Activated B cell treated with CpG ODN at 0.5 μM for 24 hours (primary cell): ENCODE measurements around the gene AKIP1. TPM values are rescaled to one million over a fixed set of nuclear protein-coding genes. Genes with fewer than 3 reads are reported as not detected.
A peak's percentile ranks its signal among the peaks of the same experiment; 100 is the strongest.

Source experiments
- ATAC-seq: fragments of 200-7000 bp; cut with Tn5 transposase; one replicate; pipeline ENCODE4 v1.10.0; 2021; ENCODE audit warnings: low read depth, mild to moderate bottlenecking, moderate library complexity
- CTCF ChIA-PET: fragments of 350-600 bp; sonication (Branson Sonifier 250); formaldehyde crosslinking; loops from one replicate; lab custom pipeline; 2021; ENCODE audit warnings: antibody characterized with exemption; lab: Charles Lee
- POLR2A ChIA-PET: fragments of 350-600 bp; sonication (Branson Sonifier 250); formaldehyde crosslinking; loops from one replicate; lab custom pipeline; 2021; ENCODE audit warnings: antibody characterized with exemption; lab: Charles Lee
- DNase-seq: peaks from one replicate; pipeline ENCODE4 v3.0.0; 2022
- H3K27ac Mint-ChIP-seq: one replicate; pipeline ENCODE4 v1.8.0; 2020; ENCODE audit warnings: mixed read lengths
- H3K27me3 Mint-ChIP-seq: one replicate; pipeline ENCODE4 v1.8.0; 2021; ENCODE audit warnings: mixed read lengths
- H3K36me3 Mint-ChIP-seq: one replicate; pipeline ENCODE4 v1.8.0; 2021; ENCODE audit warnings: low read depth, mixed read lengths
- H3K4me1 Mint-ChIP-seq: one replicate; pipeline ENCODE4 v1.8.0; 2021; ENCODE audit warnings: mixed read lengths
- H3K4me3 Mint-ChIP-seq: one replicate; pipeline ENCODE4 v1.8.0; 2020; ENCODE audit warnings: mild to moderate bottlenecking, mixed read lengths
- H3K9me3 Mint-ChIP-seq: one replicate; pipeline ENCODE4 v1.8.0; 2020; ENCODE audit warnings: mixed read lengths
- CTCF ChIP-seq: fragments of 200-600 bp; IDR thresholded peaks from one replicate; pipeline ENCODE4 v1.8.0; 2022; ENCODE audit warnings: antibody characterized with exemption, mild to moderate bottlenecking
- intact Hi-C: fragments of 100-400 bp; cut with micrococcal nuclease; formaldehyde crosslinking; loops from one replicate; pipeline ENCODE4 v1.15.1; 2024
- total RNA-seq: library from RNA; stranded (reverse); gene quantifications from 2 replicates; pipeline ENCODE4 v1.2.3, GENCODE V29; 2022

Gene AKIP1
- total RNA-seq, 1 donor from 2014 or later = 7.1 TPM

GRCh38 chr11:8905528-8906165, 5.3 kb upstream of the AKIP1 start:
- Mint-ChIP-seq H3K36me3 (no peaks in the 10 kb centered on the region), H3K27ac (no peak overlapping the region), H3K4me3 (no peak overlapping the region), H3K9me3 (peaks cover 5% of the 10 kb centered on the region), H3K4me1 (peaks cover 18% of the 10 kb centered on the region), H3K27me3 (peaks cover 12% of the 10 kb centered on the region)
- ATAC-seq (no peak), DNase-seq (no peak)
- intact Hi-C loops = no loop called here
- ChIA-PET POLR2A (no interaction called here), CTCF (no interaction called here)
- no peak for TF ChIP-seq CTCF

GRCh38 chr11:8907116-8907515, 3.9 kb upstream of the AKIP1 start:
- peaks cover 2% of the 10 kb centered on the region for H3K9me3 Mint-ChIP-seq
- no peak for ATAC-seq
- peaks cover 18% of the 10 kb centered on the region for H3K4me1 Mint-ChIP-seq
- intact Hi-C loops = no loop called here
- H3K27ac Mint-ChIP-seq = no peak overlapping the region
- H3K27me3 Mint-ChIP-seq = peaks cover 7% of the 10 kb centered on the region
- no peak for DNase-seq
- H3K4me3 Mint-ChIP-seq = no peak overlapping the region
- CTCF ChIA-PET = no interaction called here
- no peak for TF ChIP-seq CTCF
- POLR2A ChIA-PET = no interaction called here
- H3K36me3 Mint-ChIP-seq = no peaks in the 10 kb centered on the region

GRCh38 chr11:8908099-8908498, 2.9 kb upstream of the AKIP1 start:
- no peak for DNase-seq
- Mint-ChIP-seq H3K4me3 (no peak overlapping the region), H3K4me1 (peaks cover 22% of the 10 kb centered on the region), H3K36me3 (no peaks in the 10 kb centered on the region), H3K9me3 (no peaks in the 10 kb centered on the region), H3K27ac (no peak overlapping the region), H3K27me3 (peaks cover 2% of the 10 kb centered on the region)
- POLR2A ChIA-PET = no interaction called here
- intact Hi-C loops = no loop called here
- ATAC-seq = no peak
- no peak for TF ChIP-seq CTCF
- CTCF ChIA-PET = no interaction called here

GRCh38 chr11:8910649-8911026, 351 bp upstream of the AKIP1 start:
- CTCF ChIA-PET = no interaction called here
- TF ChIP-seq CTCF = no peak
- DNase-seq (no peak), ATAC-seq (peak; percentile 8)
- intact Hi-C loops = loop anchor here (1.0 to 5.0 kb wide), 4 partner anchors 54 to 1387 kb away; partner anchors contain the start of genes RPL27A, TMEM9B and TRIM66
- Mint-ChIP-seq H3K36me3 (no peaks in the 10 kb centered on the region), H3K9me3 (no peaks in the 10 kb centered on the region), H3K27me3 (no peaks in the 10 kb centered on the region), H3K27ac (no peak overlapping the region), H3K4me3 (peak overlapping the region; percentile 89), H3K4me1 (peaks cover 37% of the 10 kb centered on the region)
- POLR2A ChIA-PET = interaction anchor here (1.0 to 2.6 kb wide), 3 partner anchors 53 to 228 kb away, joined by 4 to 18 read pairs (median 5); partner anchors contain the start of genes RPL27A, TMEM9B and TRIM66

GRCh38 chr11:8913961-8914660, 3.1 kb downstream of the AKIP1 start:
- Mint-ChIP-seq H3K27ac (peak overlapping the region; percentile 67), H3K27me3 (no peaks in the 10 kb centered on the region), H3K4me3 (peak overlapping the region; percentile 64), H3K9me3 (no peaks in the 10 kb centered on the region), H3K36me3 (peaks cover 12% of the 10 kb centered on the region), H3K4me1 (peaks cover 30% of the 10 kb centered on the region)
- DNase-seq (no peak), ATAC-seq (peak; percentile 45)
- intact Hi-C loops = loop anchor here (1.0 to 5.0 kb wide), 4 partner anchors 45 to 1383 kb away; no protein-coding TSS in a partner anchor
- no peak for TF ChIP-seq CTCF
- CTCF ChIA-PET = interaction anchor here (1.1 to 2.5 kb wide), 5 partner anchors 12 to 592 kb away, joined by 3 to 25 read pairs (median 8); no protein-coding TSS in a partner anchor
- POLR2A ChIA-PET = interaction anchor here (0.6 to 1.3 kb wide), 5 partner anchors 45 to 232 kb away, joined by 3 to 4 read pairs (median 3); partner anchors contain the start of genes RPL27A and TRIM66
